LoVo (cell line): Measurements from ENCODE around the gene LOXL1.

Source experiments
- DNase-seq: peaks from one replicate; pipeline ENCODE4 v3.0.0-alpha.2; 2016; ENCODE audit warnings: low spot score

The LOXL1 gene

DNA sequence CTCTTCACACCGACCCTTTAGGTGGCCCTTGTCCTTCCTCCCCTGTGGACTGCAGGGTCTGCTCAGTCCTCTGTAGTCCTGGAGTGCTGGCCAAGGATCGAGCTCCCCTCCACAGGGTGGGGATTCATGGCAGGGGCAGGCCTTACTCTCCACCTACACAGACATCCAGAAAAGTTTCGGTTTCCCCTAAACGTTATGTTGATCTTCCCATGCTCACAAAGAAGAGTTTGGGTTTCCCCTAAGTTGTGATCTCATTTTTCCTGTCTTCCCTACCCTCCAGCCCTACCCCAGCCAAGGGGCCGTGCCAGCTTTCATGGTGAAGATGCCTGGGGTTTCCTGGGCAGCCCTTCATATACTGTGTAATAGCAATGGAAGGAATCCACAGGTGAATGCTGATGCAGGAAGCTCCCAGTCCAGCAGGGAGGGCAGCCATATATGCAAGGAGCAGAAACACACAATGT lies 55.5 kb downstream of the LOXL1 start:
- DNase-seq = no peak

GRCh38 chr15:73982222-73982962 lies 56.1 kb downstream of the LOXL1 start:
- DNase-seq = no peak

DNA sequence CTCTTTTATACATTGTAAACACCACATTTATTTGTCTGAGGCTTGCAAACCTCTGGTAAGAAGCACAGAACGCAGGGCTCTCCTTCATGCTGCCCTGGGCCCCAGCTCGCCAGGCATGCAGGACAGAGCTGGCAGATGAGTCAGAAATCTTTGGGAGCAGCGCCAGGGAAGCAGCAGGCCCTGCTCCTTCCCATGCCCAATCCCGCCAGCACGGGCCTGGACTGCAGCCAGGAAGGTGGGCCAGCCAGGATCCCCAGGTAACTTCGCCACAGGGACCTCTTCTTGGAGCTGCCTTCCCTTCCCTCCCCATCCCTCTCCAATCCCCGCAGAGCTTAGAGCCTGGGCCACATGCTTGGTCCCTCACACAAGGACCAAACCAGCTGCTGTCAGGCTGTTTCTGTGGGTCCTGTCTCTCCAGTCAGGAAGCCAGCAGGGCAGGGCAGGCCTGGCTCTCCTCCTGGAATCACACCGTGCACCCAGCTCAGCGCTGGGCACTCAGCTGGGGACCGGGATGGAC lies 57.0 kb downstream of the LOXL1 start:
- no peak for DNase-seq

- no peak for DNase-seq
Observed at GRCh38 chr15:73983773-73984172, 57.5 kb downstream of the LOXL1 start.

DNA sequence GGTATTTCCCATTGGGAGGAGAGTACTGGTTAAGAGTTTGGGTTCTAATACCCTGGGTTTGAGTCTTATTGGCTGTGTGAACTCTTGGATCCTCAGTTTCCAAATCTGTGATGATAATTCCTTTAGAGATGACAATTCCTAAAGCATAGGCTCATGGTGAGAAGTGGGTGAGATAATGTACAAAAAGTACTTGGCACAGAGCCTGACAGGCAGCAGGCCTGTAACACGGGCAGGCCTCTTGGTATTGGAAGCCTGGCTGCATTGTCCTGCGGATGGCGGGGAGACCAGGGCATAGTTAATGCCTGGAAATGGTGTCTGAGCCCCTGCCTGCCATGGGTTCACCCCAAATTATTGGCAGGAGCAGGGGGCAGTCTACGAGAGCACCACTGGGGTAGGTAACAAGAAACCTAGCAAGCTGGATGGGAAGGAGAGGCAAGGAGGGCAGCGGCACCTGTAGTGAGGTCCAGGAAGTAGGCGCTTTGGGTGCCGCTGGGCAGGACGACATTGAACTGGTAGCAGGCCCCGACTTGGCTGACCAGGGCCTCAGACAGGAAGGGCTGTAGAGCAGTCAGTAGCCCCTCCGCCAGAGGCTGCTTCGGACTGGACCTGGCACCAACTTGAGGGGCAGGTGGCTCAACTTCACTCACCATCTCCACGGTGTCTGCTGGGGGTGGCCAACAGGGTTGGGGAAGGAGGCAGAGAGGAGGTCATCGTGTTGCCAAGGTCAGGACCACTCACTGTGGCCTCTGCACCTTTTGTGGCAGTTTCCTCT lies 58.1 kb downstream of the LOXL1 start:
- no peak for DNase-seq

DNA sequence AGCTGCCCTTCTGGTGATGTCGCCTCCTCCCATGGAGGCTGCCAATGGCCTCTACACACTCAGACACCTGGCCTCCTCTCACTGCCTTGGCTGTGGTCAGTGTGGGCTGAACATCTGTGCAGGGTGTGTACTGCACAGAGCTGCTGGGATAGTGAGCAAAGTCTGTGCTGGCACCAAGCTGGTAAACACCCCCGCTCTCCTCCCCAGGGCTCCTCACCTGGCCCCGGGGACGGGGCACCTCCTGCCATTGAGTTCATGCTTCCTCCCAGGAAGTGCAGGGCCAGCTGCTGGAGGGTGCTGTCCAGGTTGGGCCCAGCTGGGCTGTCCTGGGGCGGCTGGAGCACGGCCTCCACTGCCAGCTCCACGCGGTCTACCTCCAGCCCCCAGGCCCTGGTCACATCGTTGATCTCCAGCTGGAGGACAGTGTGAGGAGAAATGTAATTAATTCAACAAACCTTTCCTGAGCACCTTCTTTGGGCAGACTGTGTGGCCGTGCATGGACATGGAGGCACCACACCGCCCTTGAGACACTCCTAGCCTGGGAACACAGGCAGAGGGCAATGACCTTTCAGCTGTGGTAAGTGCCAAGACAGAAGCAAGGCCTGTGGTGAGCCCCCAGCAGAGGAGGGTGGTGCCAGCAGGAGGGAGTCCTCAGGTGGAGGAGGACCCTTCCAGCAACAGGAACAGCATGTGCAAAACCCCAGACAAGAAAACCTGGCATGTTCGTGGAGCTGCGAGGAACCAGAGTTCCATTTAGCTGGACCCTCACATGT lies 59.0 kb downstream of the LOXL1 start:
- DNase-seq = no peak

GRCh38 chr15:73986055-73986775 lies 60.0 kb downstream of the LOXL1 start:
- DNase-seq = no peak

DNA sequence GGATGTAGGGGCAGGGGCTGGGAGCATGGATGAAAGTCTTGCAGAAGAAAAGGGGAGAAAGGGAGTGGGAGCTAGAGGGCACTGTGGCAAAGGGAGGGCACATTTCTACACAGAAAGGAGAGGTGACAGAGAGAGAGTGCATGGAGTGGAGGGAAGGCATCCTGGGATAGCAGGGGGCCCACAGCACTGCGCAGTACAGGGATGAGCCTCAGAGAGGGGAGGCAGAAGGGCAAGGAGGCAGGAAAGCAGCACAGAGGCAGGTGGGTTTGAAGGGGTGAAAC lies 60.5 kb downstream of the LOXL1 start:
- DNase-seq = no peak

DNA sequence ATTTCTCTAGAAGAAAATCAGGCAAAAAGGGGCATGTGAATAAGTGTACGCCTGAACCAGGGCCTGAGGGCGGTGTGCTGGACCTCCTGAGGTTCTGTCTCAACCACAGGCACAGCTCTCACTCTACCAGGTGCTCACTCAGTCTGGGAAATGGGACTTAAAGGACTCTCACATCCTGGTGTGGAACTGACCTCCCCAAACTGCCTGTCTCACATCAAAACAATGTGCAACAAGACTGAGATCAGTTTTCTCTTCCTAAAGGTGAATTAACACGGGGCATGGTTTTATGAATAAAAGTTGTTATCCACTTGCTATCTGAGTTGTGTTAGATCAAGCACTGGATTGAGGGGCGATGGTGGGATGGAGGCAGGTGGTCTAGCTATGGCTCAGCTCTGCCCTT lies 61.0 kb downstream of the LOXL1 start:
- no peak for DNase-seq

DNA sequence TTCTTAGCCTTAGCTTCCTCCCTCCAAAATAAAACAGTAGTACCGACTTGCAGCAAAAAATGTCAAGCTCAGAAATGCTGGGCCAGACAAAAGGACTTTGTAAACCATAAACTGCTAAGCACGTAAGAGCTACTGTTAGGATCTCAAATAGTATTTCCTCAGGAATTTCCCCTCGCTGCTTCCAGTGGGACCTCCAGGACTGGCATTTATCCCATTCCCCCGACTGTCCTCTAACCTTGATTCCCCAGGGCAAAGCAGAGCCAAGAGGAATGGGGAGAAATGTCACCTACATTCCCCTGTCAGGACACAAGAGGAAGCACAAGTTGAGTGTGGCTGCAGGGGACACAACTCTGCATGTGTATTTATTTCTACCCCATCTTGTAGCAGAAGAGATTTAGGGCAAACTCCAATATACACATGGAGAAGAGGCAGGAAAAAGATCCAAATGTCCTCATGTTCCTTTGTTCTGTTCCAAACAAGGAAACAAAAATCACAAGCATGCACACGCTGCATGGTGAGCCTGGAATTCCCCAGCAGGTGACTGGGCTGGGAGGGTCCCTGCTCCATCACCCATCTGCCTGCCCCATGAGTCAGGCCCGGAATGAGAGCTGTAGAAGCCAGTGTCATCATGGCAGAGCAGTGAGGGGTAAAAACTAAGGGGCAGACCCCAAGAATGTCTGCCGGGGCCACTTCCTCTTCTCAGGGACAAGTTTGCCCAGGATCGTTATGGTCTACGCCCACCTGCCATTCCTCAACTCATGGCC lies 61.6 kb downstream of the LOXL1 start:
- no peak for DNase-seq

- no peak for DNase-seq
Observed at GRCh38 chr15:73988445-73988969, 62.2 kb downstream of the LOXL1 start.

DNA sequence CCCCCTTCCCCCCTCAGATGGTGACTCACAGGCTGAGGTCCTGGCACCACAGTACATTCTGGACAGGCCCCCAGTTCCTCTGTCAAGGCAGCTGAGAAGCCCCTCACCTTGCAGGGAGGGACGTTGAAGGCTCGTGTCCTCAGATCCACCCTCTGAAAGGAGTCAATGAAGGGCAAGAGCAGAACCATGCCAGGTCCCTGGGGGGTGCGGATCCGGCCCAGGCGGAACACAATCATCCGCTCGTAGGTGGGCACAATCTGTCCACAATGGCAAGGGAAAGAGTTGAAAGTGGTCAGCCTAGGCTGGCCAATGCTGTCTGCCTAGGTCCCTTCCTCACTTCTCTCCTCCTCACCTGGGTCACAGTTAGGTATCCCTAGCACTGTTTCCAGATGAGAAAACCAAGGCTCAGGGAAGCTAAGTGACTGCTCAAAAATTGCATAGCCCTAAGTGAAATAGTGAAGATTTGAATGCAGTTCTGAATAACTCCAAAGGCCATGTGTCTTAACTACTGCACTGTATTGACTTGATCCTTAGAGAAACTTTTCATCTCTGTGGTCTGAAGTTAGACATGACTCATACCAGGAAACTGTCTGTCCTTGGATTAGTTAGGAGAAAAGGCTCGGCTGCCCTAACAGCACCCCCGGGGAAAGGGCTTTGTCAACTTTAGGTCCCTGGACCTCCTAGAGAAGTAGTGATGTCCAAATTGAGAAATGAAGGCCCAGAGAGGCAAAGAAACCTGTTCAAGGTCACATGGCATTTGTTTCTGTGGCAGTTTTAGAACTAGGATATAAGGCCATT lies 62.9 kb downstream of the LOXL1 start:
- DNase-seq = peak; percentile 58

- DNase-seq = no peak
Observed at GRCh38 chr15:73990250-73991005, 64.2 kb downstream of the LOXL1 start.

DNA sequence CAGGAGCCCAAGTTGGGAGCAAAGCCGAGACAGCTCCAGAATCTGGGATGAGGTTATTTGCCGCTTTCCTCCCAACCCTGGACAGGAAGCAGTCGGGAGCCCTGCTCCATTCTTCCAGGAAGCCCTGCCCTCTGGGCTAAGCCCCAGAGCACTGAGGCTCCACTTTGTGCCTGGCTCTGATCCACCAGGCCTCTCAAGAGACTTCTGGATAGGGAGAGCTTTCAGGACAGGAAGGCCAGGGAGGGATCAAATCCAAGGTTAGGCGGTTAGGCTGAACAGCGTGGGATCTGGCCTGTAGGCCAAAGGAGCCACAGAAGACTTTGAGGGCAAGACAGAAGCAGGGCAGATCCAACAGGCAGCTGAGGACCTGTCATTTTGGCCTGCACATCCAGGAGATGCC lies 65.0 kb downstream of the LOXL1 start:
- no peak for DNase-seq

- peak; percentile 98 for DNase-seq
Observed at GRCh38 chr15:73991726-73992593, 65.7 kb downstream of the LOXL1 start, which contains the start of gene STOML1. Gene STOML1, minus strand, starts transcription at chr15:73992295. Its CDS starts 72 bp downstream, at chr15:73992223.

- DNase-seq = no peak
Observed at GRCh38 chr15:73992594-73992898, 66.3 kb downstream of the LOXL1 start.

DNA sequence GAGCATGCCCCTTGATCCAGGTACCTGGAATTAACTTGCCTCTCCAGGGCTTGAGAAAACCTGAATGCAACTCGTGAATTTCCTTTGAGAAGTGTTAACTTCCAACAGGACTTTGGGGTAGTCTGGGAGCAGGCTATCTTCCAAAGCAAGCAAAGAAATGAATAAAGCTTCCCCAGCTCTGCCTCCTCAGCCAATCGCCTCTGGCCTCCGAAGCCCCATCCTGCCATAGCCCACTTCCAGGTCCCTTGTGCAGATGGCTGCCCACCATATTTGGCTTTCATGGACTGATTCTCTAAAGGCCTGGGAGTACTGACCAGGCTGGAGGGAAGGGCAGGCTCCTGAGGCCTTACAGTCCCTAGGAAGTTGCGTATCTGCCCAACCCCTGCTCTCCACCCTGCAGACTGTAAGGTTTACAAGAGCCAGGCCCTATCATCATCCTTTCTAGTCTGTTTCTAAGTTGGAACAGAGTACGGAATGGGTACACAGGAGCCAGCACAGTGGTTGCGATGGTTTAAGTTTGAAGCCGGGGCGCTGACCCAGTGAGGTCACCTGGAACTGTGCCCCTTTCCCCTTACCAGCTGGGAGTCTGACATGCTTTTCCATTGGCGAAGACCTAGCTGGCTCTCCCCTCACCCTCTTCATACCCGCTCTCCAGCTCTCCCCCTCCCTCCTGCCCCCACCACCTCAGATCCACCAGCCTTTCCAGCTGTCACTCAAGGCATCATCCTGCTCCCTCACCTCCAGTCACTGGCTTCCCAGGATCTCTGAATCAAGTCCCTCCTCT lies 67.1 kb downstream of the LOXL1 start:
- no peak for DNase-seq

GRCh38 chr15:73994413-73994883 lies 68.2 kb downstream of the LOXL1 start, which contains the start of gene PML:
Gene PML, plus strand, starts transcription at chr15:73994716. Its CDS starts 97 bp downstream, at chr15:73994813.
- peak; percentile 98 for DNase-seq
